GM19452 (cell line): ENCODE results near the gene HDAC9.

Source experiments
- ATAC-seq: cut with Tn5 transposase; IDR thresholded peaks from one replicate; pipeline ENCODE4 v1.9.1; 2021; ENCODE audit not compliant: unreplicated experiment

Gene HDAC9

DNA sequence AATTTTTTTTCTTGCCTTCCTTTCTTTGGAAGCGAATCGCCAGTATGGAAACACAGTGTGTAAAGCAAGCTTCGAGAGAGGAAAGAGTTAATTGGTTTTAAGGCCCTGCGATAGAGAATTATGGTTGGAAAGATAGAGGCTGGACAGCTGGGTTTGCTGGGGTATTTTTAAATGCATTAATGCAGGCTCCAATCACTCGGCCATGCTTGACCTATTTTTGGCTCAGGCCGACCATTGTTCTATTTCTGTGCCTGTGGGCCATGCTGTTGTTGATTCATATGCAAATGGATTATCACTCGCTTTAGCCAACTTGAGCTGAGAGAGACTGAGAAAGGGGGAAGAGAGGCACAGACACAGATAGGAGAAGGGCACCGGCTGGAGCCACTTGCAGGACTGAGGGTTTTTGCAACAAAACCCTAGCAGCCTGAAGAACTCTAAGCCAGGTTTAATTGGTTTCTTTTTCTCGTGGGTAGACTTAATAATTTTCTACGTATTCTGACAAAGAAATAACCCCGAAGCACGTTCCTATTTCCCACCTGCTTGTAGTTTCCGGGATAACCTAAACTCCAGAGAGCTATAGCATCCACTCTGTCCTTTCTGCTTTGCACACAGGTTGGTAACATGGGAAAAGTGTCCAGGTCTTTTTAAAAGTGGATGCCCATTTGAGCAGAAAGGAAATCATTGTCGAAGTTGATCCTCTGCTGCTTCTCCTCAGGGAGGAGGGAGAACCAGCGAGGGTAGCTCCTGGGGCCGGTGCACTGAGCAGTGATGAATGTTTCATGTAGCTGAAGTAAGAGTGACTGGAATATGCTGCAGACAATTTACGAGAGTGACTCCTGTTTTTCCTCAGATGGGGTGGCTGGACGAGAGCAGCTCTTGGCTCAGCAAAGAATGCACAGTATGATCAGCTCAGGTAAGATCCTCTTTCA is at the start of gene HDAC9:
HDAC9 (plus strand) TSS at position 338 of the 929 bp plus-strand sequence; CDS start at position 892, 554 bp downstream.
- peak; percentile 88 for ATAC-seq

DNA sequence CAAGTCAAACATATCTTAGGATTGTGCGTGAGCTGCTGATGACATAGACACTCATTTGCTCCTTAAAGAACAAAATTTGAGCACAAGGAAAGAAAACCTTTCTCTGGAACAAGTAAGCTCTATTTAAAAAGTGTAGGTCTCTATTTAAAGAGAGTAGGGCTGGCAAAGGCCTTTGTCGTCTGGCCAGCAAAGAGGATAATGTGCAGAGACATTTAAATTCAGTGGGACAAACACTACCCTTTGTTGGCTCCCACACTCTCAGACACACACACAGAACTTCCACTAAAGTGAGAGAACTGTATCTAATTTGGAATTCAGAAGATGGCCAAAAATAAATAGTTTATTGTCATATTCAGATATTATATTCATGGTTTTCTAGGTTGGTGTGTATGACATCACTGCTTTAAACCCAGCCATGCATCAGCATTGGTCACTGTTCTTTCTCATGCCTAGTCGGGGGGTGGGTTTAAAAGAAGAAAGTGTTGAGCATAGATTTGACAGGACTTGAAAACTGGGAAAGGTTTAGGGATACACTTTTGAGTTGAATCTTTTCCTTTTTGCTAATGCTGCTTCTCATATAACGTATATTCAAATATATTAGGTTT is 49.5 kb upstream of the HDAC9 start:
- no peak for ATAC-seq

DNA sequence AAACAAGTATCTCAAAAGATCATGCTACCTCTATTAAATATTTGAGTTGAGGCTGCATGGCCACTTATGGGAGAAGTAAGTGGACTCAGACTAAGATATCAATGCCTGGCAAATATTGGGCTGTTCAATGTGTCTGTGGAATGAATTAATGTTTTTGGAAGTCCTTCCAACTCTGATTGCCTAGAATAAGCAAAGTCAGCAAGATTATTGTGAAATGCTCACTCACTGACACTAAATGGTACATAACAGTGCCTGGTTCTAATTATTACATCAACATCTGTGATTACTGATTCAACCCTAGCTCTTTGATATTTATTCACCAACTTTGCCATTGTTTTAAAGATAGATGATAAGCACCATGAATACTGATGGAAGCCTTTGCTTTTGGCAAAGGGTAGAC is 45.5 kb upstream of the HDAC9 start:
- no peak for ATAC-seq

DNA sequence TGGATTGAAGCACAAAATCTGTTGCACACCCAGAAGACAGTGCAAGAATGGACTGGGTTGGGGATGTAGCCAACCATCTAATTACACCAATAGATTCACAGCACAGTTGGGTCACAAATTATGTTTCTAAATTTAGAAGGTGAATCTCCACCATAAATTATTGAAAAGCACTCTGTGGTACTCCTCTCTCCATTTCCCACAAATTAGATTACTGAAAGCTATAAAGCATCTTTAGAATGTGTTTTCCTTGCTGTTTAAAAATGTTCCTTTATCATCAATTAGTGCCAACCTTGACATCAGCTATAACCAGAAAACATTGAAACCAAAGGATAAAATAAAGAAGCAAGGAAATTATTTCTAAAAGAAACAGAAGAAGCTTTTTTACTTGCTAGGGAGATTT is 39.9 kb upstream of the HDAC9 start:
- no peak for ATAC-seq

DNA sequence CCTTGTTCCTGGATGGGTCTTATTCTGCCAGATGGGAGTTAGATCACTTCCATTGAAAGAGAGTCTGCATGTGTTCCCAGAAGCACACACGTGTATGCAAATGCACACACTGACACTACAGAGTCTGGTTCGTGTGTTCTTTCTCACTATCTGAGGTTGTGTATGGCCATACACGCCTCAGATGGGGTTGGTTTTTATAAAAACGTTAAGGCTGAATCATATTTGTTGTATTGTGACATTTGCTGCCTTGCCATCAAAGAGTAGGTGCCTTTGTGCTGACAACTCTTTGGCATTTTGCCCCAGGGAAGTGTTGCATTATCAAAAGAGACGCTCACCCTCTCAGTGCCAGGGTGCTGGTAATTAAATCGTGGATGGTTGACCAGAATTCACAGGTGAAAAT is 37.7 kb upstream of the HDAC9 start:
- no peak for ATAC-seq

DNA sequence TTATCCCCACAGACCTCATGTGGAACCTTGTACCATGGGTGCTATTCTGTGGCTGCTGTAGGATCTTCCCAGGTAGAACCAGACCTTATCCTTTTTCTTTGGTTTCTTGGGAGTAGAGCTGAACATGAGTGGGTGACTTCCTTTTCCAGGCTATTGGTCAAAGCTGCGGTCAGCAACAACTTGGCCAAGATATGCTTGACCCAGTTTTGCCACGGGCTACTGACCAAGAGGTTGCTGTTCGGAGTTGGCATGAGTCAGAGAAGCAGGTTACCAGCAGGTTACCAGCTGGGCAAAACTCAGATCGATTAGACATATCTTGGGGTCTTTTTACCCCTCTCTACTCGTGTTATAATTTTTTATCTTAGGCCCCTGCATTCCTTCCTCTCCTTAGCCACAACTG is 36.7 kb upstream of the HDAC9 start:
- ATAC-seq = peak; percentile 51

DNA sequence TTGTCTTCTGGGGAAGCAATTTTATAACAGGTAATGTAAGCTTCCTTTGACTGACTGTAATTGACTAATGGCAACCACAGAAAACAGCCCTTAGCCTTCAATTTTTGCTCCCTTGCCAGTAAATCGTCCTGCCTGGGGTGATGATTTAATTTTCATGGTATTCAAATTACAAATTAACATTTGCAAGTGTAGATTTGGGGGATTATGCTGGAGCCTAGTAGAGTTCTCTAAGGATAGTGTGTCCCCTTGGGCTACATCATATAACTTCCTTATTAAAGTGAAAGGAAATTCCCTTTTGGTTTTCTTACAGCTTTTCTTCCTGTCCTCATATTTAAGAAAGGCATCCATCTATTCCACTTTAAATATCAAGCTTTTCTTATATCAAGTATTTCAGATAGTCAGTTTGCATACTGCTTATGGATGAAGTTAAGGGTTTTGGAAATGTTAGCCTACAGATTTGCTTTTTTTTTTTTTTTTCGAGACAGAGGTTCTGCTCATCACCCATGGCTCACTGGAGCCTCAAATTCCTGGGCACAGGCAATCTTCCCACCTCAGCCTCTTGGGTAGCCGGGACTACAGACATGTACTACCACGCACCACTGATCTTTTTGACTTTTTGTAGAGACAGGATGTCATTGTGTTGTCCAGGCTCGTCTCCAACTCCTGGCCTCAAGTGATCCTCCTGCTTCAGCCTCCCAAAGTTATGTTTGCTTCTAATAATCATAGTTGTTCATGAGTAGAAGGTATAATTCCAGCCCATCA is 35.9 kb upstream of the HDAC9 start:
- ATAC-seq = no peak

DNA sequence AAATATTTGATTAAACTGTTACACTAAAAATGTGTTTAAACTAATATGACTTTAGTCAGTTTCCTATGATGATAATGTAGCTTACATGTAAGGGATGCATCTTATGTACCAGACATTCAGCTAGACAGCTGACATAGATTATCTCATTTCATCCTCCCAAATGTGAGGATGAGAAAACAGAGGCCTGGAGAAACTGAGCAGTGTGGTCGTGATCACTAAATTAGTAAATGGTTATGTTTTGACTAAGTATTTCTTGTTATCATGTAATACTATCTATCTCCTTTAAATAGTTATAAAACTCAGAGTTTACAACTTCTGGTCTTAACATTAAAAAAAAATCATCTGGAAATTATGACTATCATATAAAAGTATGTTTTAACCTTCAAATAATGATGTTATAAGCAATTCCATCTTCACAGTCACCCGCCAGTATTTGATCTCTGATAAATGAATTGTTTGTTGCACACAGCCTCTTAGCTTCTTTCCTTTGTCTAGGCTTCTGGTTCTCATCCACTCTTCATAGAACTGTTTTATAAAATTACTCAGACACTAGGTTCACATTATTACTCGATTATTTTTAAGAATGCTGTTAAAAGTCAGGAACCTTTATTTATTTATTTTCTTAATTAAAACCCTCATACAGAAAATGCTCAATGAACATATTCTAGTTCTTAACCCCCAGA is 33.6 kb upstream of the HDAC9 start:
- ATAC-seq = peak; percentile 54

DNA sequence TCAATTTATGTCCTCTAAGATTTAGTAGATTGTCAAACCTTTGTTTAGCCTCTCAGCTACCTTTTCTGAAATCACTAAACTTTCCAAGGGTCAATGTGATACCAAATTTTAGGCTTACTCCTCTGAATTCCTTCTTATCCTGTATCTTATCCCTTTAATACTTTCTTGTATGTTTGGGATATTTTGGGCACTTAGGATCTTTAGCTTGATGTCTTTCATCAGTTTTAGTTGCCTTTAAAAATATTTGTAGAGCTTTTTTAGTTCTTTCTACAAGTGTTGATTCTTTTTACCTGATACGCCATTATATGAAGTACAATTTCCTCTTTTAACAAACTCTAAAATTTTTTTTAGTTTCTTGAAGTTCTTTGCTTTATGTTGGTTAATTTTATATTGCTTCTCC is 30.7 kb upstream of the HDAC9 start:
- ATAC-seq = no peak

DNA sequence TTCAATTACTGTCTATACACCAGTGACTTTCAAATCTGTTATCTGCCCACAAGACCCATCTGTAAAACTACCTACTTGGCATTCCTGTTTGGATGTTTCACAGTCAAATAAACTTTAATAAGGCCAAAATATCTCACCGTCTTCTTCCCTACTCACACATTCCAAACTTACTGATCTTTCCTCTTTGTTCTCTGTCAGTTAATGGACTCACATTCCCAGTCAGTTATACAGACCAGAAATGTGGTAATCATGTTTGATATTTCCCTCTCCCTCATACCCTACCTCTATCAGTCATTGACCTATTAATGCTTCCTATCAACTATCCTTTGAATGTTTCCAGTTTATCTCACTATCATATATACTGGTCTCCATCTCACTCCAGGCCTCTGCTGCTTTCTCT is 28.5 kb upstream of the HDAC9 start:
- ATAC-seq = no peak

DNA sequence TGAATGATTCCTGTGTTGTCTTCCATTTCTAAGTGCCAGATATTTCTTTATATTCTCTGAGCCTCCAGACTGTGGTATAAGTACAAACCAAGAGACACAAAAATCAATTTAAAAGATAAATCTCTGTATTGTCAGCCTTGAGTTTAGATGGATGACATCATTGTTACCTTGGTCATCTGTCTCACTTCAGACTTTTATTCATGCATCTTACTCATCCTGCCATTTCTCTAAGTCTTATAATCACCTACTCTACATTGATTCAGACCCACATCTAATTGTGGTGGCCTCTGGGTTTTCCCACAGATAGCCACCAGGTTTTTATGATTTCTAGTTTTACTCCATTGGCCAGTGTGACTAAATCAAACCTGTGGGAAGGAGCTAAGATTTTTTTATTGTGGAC is 26.8 kb upstream of the HDAC9 start:
- ATAC-seq = no peak

DNA sequence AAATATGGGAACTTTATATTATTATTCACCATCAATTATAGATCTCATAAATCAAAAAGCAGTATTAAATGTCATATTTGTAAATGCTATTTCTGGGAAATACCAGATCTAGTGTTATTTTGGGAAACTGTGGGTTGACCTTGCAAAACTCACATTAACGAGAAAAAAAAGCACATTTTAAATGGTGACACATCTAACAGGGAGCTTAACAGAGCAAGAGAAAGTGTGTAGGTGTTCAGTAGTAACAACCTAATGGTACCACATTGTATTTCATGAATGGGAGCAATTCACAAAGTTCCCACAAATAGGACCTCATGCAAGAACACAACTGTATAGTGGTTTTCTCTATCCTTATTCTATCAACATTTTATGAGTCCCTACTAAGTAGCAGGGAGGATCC is 26.2 kb upstream of the HDAC9 start:
- no peak for ATAC-seq

DNA sequence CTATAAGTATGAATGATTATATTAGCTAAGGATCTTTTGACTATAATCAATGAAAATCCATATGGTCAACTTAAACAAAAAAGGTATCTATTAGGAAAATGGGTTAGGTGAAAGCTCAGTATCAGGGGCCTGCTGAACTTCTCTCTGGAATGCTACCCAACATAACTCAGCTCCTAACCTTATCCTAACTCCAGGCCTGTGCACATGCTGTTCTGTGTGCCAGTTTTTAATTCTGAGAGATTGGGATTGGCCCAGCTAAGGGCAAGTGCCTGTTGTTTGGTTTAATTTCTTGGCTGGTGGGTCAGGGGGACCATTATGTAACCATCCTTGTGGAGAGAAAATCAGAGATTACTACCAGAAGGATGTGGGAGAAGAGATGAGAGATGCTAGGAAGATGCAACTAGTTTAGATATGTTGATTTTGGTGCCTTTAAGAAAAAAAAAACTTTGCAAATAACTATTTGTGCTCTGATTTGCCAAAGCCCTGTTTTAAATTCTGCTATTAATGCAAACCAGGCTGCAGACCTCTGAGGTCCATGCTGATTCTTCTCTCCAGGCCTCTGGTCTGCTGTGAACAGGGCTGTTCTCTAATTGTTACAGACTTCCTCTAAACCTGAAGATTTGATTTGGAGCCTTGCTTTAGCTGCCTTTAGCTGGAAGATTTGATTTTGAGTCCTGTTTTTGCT is 23.9 kb upstream of the HDAC9 start:
- no peak for ATAC-seq

DNA sequence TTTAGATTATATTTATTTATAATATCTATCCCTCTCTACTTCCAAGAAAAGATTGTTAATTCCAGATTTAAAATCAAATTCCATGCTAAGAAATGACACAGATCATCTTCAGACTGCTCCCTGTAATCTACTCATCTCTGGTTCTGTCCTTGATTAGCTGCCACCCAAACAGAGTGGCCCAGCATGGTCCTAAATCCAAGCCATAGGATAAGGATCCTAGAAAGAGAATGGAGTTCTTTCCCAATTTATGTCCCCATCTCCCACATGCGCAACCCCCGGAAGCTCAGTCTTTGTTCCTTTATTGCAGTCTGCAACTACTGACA is 23.4 kb upstream of the HDAC9 start:
- no peak for ATAC-seq

DNA sequence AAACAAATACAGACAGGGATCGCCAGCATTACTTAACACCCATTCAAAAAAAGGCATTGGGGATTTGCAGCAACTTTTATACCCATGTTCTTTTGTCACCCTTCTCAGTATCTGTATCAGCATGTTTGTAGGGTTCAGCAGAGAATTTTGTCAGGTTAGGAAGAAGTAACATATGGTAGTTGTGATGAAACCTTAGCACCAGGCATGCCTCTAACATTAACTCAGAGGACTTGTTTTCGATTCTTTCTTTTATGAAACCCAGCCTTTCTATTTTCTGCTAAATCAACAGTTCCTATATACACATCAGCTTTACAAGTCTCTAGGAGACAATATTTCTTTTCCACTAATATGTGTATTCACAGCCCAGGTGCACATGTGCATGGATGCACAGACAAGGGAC is 22.4 kb upstream of the HDAC9 start:
- no peak for ATAC-seq

DNA sequence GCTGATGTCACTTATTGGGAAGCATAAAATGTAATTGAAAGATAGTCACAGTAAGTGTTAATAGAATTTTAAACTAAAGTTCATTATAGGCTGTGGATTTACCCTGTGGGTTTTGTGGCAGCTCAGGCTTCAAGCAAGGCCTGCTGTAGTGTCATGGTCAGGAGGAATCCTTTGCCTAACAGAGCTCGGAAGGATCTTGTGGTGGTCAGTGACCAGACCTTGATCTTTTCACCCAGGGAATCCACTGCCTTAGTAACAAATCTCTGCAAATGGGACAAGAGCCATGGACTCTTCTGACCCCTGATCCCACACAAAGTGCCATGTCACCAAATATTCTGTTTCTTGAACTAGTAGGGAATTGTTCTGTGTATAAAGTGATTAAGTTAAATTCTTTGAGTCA is 20.6 kb upstream of the HDAC9 start:
- no peak for ATAC-seq

DNA sequence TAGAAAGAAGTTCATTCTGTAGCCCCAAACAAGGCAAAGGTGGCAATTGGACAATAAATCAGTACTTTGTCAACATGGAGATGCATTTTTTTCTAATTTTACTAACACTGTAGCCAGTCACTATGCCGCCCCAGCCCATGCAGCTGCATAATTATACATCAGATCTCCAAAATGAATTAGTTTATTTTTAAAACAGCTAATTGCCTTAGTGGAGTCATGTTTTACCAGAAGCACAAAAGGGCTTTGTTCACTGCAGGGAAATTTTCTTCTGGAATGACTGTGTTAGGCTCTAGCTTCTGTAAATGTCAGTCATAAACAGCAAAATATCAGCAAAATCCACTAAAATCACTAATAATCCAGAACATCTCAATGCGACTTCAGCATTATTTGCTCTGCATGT is 20.1 kb upstream of the HDAC9 start:
- no peak for ATAC-seq

DNA sequence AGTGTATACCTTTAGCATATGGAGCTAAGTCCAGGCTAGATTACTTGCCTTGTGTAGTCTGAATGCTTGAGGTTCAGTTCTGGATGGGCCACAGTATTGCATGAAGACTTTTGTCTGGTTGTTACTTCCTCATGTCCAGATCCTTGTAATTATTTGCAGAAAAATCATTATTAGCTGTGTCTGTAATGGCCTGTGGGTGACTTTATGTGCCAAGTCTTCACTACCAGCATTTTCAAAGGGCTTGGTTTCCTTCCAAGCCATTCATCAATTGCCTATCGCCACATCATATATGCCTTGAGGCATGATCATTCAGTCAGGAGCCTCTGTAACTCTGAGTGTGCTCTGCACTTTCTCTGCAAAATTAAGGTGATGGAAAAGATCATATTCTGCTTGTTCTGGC is 13.8 kb upstream of the HDAC9 start:
- ATAC-seq = no peak

DNA sequence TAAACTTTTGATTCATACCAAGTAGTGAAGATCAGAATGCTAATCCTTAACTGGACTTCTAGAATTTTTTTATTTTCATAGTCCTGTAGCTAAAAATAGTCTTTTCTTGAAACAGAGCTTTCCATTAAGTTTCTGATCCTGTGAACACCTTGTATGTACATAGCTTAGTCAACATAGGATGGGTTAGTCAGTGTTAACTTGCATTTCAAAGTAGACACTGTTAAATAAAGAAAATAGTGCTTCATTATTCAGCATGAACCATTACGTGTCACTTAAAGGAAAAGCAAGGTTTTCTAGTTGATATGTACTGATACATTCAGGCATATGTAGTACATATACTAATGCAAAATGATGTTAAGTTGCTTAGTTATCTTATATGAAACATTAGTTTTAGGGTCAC is 7.5 kb upstream of the HDAC9 start:
- ATAC-seq = no peak

DNA sequence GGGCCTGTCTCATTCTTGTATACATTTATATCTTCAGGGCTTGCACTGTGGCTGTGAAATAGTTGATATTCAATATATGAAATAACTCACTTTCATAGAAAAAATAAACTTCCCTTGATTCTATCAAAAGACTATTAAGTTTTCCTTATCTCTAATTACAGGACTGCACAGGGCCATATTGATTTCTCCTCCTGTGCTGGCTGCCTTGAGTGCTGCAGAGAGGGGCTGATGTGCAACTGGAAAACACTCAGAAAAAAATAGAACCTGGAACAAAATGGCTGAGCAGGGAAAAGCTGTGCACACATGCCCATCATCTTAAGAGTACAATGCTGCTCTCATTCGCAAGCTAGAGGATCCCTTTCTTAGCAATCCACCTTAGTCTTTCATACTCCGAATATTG is 5.9 kb upstream of the HDAC9 start:
- ATAC-seq = no peak

DNA sequence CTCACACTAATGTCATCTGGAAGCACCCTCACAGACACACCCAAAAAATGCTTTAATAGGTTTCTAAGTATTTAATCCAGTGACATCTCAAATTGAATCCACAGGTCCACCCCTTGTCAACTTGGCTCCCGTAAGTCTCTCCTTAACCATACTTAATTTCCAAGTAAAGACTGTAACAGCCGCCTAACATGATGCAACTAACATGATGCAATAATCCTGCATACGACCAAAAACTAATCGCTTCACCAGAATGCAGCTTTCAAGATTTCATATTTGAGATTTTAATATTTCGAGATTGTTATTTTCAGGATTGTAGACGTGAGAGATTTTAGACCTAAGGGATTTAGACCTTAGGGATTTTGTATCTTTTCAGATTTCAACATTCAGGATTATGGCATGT is 3.7 kb upstream of the HDAC9 start:
- no peak for ATAC-seq
